Left ventricle myocardium inferior (tissue), 1 donor: ENCODE data around the gene TMEM170B. TPM values are rescaled to one million over a fixed set of nuclear protein-coding genes. Genes with fewer than 3 reads are reported as not detected.

Experiments
- DNase-seq: peaks from one replicate; pipeline ENCODE4 v3.0.0-alpha.2; 2020
- H3K27ac ChIP-seq: fragments of 200-600 bp; replicated peaks from 2 replicates; pipeline ENCODE4 v1.8.0; 2021
- H3K27me3 ChIP-seq: fragments of 200-600 bp; 2 replicates; pipeline ENCODE4 v1.8.0; 2021; ENCODE audit warnings: low read depth
- H3K36me3 ChIP-seq: fragments of 200-600 bp; 2 replicates; pipeline ENCODE4 v1.8.0; 2021
- H3K4me1 ChIP-seq: fragments of 200-600 bp; 2 replicates; pipeline ENCODE4 v1.8.0; 2021
- H3K4me3 ChIP-seq: fragments of 200-600 bp; 2 replicates; pipeline ENCODE4 v1.8.0; 2021; ENCODE audit warnings: mild to moderate bottlenecking, moderate library complexity
- H3K9me3 ChIP-seq: fragments of 200-600 bp; replicated peaks from 2 replicates; pipeline ENCODE4 v1.8.0; 2021
- intact Hi-C: fragments of 100-400 bp; cut with micrococcal nuclease; formaldehyde crosslinking; loops from one replicate; pipeline ENCODE4 v1.11.0; 2022
- total RNA-seq: library from RNA; stranded (reverse); fragmentation: NEBNext Ultra II Directional; extraction: Animal tissue kit (Norgen Biotek cat#: 25700); gene quantifications from one replicate; pipeline ENCODE4 v1.2.1, GENCODE V29; 2021
- TF ChIP-seq, protein P1 (sequence below): fragments of 200-600 bp; IDR thresholded peaks from 2 replicates; pipeline ENCODE4 v1.8.0; 2021; ENCODE audit warnings: antibody characterized with exemption, mild to moderate bottlenecking, borderline replicate concordance
- donor health status: DM: no; HTN: yes; CAD: no; lungs with severe emphysema.

TMEM170B gene
- total RNA-seq, 1 donor from 2014 or later, result 4.4 TPM

DNA sequence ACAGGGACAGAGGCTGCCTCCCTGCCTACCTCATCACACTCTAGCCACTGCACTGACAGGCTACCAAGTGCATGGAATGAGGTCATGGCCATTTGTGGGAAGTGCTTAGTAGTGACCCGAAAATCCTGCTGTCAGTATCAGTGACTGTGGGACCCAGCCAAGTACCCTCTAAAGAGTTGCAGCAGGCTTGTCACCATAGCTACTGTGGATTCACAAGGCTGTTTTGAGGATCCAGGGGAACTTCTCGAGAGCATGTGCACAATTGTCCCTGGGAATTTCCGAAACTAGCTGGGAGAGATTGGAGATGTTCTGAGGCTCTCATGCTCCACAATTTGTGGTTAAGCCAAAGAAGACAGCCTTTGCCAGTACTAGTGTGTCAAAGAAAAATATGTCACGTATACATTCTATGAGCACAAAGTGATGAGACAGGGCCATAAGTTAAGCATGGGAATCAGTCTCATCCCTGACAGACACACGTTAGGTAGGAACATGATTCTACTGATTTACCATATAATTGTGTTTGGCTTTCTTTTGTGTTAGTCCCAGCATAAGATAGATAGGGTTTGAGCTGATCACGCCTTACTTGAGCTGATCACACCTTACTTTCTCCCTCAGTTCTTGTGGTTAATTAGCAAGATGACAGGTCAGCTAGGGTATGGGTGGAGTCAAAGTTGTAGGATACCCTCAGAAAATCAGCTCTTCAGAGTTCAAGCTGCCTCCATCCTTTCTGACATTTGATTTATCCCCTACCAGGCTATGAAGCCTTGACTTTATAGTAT is 42.6 kb upstream of the TMEM170B start:
- H3K9me3 ChIP-seq, result no peaks in the 10 kb centered on the region
- H3K36me3 ChIP-seq, result no peaks in the 10 kb centered on the region
- no peaks in the 10 kb centered on the region for H3K27me3 ChIP-seq
- no peak overlapping the region for H3K4me3 ChIP-seq
- intact Hi-C loops, result no loop called here
- no peak overlapping the region for H3K27ac ChIP-seq
- H3K4me1 ChIP-seq, result peaks cover 13% of the 10 kb centered on the region
- DNase-seq, result no peak
- TF ChIP-seq, protein P1, sequence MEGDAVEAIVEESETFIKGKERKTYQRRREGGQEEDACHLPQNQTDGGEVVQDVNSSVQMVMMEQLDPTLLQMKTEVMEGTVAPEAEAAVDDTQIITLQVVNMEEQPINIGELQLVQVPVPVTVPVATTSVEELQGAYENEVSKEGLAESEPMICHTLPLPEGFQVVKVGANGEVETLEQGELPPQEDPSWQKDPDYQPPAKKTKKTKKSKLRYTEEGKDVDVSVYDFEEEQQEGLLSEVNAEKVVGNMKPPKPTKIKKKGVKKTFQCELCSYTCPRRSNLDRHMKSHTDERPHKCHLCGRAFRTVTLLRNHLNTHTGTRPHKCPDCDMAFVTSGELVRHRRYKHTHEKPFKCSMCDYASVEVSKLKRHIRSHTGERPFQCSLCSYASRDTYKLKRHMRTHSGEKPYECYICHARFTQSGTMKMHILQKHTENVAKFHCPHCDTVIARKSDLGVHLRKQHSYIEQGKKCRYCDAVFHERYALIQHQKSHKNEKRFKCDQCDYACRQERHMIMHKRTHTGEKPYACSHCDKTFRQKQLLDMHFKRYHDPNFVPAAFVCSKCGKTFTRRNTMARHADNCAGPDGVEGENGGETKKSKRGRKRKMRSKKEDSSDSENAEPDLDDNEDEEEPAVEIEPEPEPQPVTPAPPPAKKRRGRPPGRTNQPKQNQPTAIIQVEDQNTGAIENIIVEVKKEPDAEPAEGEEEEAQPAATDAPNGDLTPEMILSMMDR, result no peak

DNA sequence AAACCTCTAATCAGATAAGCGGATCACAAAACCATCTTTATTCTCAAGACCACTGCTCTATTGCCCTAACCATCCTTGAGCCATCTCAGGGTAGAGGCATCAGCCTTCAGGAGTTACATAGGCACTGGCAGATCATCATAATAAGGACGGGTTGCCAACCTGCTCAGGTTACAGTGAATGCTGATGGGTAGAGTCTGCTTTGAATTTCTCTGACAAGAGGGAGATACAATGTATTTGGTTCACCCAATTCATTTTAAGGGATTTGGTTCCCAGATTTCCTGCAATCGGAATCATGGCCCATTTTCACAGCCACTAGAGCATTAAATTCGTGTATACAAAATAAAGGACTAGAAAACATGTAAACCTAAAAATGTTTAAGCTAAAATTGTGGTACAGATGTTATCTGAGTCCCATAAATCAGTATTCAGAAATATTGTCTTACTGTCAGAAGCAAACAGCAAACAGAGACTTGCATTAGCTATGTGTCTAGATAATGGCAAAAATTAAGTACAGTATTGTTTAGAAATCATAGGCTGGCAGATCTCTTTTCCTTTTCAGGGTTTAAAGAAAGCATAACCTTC is 41.9 kb upstream of the TMEM170B start:
- DNase-seq, result no peak
- Histone ChIP-seq H3K27ac (peak overlapping the region; percentile 44), H3K4me1 (peaks cover 13% of the 10 kb centered on the region), H3K4me3 (no peak overlapping the region), H3K36me3 (no peaks in the 10 kb centered on the region), H3K9me3 (peaks cover under 1% of the 10 kb centered on the region), H3K27me3 (no peaks in the 10 kb centered on the region)
- TF ChIP-seq, protein P1, result no peak
- intact Hi-C loops, result loop anchor here (1.0 kb wide), 1 partner anchor 351 kb away; no protein-coding TSS in a partner anchor

DNA sequence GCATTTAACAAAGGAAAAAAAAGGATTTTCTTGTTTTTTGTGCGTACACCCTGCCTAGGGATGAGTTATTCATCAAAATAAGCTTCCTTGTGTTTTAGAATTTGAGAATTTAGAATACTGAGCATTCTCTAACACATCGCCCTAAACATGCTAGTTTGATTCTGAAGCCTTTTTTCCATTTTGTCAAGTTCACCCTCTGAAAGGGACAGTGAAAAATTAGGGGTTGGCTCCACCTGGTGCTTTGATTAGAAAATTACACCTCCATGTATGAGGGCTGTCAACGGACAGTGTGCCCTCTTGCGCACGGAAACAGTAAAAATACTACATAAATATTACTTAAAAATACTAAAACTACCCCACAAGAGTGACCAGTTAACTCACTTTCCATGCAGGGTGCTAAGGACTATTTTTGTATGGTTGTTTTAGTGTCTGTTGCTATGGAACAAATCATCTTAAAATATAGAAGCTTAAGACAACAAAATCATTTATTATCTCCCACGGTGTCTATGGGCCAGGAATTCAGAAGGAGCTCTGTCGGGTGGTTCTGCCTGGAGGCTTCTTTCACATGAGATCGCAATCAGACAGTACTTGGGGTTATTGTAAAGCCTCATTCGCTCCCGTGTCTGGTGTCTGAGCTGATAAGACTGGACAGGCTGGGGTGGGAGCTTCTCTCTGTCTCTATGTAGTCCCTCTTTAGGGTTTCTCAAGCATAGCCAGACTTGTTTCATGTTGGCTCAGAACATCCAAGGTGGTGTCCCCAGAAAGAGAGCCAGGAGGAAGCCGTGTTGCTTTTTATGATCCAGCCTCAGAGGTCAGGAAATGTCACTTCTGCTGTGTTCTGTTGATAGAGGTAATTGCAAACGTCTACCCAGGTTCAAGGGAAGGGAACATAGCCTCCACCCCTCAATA is 41.1 kb upstream of the TMEM170B start:
- DNase-seq, result no peak
- H3K27me3 ChIP-seq, result no peaks in the 10 kb centered on the region
- peak overlapping the region; percentile 44 for H3K27ac ChIP-seq
- no peaks in the 10 kb centered on the region for H3K36me3 ChIP-seq
- peaks cover 13% of the 10 kb centered on the region for H3K4me1 ChIP-seq
- no peak overlapping the region for H3K4me3 ChIP-seq
- intact Hi-C loops, result loop anchor here (1.0 kb wide), 1 partner anchor 352 kb away; no protein-coding TSS in a partner anchor
- peaks cover 6% of the 10 kb centered on the region for H3K9me3 ChIP-seq
- TF ChIP-seq, protein P1, result peak; percentile 92

DNA sequence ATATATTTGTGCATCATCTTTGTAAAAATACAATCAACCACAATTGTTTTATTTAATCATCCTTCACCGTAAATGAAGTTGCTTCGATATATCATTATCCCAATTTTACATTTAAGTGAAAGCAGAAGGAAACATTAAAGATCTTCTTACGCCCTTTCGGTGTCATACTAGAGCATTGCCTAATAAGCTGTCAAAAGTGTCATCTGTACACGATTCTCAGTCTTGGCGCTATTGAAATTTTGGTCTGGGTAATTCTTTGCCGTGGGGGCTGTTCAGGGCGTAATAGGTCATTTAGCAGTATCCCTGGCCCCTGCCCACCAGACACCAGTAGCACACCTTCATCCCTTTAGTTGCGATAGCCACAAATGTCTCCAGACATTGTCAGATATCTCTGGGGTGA is 40.4 kb upstream of the TMEM170B start:
- Histone ChIP-seq H3K27me3 (no peaks in the 10 kb centered on the region), H3K36me3 (no peaks in the 10 kb centered on the region), H3K27ac (no peak overlapping the region), H3K9me3 (peaks cover 6% of the 10 kb centered on the region), H3K4me1 (peaks cover 13% of the 10 kb centered on the region), H3K4me3 (no peak overlapping the region)
- TF ChIP-seq, protein P1, result no peak
- DNase-seq, result no peak
- intact Hi-C loops, result no loop called here

DNA sequence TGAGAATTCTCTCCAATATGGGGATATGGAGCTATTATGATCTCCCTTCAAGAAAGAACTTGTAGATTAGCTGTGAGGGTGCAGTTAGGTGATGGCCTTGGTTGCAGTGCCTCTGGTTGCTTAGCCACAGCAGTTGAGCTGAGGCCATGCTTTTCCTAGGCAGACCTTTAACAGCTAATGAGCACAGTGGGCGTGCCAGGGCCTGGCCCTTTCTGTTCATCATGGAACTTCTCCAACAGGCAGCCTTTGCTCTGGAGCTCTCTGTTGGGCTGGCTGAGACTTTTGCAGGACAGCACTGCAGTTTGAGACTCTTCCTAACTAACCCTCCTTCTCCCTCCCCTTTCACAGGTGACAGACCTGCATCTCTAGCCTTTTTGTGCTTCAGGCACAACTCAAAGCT is 39.7 kb upstream of the TMEM170B start:
- Histone ChIP-seq H3K4me3 (no peak overlapping the region), H3K27ac (no peak overlapping the region), H3K9me3 (peaks cover 6% of the 10 kb centered on the region), H3K36me3 (no peaks in the 10 kb centered on the region), H3K27me3 (no peaks in the 10 kb centered on the region), H3K4me1 (peaks cover 13% of the 10 kb centered on the region)
- TF ChIP-seq, protein P1, result no peak
- no peak for DNase-seq
- intact Hi-C loops, result no loop called here
